ENCODE measurements around the gene ZNF485. TPM values are rescaled to one million over a fixed set of nuclear protein-coding genes. Genes with fewer than 3 reads are reported as not detected.

The ZNF485 gene
- total RNA-seq, 1 donor from 2014 or later = 5.2 TPM

Other genes starting within 250 kb of the ZNF485 start
- not detected in 2 replicates for gene FXYD4, start 234.8 kb upstream of the ZNF485 start, total RNA-seq
- gene HNRNPF, start 197.3 kb upstream of the ZNF485 start, total RNA-seq = 302 and 345 TPM in 2 replicates
- 4.2 and 8.3 TPM in 2 replicates for gene ZNF487, start 169.3 kb upstream of the ZNF485 start, total RNA-seq
- gene ZNF239, start 31.8 kb upstream of the ZNF485 start, total RNA-seq = 3.8 and 11.3 TPM in 2 replicates
- gene ZNF32, start 42.4 kb downstream of the ZNF485 start, total RNA-seq = 28.7 and 37.4 TPM in 2 replicates

Measured in renal cortical epithelial cell (primary cell).